Anterior cingulate cortex (tissue), 58 donors: ENCODE measurements around the gene RFX8.
A peak's percentile ranks its signal among the peaks of the same experiment; 100 is the strongest.
"Not testable (repeated sequence)": the region's sequence is repeated elsewhere in the genome, so short reads cannot be mapped to it uniquely, and the experiment has no call there.

Source experiments
- DNase-seq, 58 donors: peaks; one replicate each; lab custom pipeline; 2025; lab: John Stamatoyannopoulos, UW

The RFX8 gene

DNA sequence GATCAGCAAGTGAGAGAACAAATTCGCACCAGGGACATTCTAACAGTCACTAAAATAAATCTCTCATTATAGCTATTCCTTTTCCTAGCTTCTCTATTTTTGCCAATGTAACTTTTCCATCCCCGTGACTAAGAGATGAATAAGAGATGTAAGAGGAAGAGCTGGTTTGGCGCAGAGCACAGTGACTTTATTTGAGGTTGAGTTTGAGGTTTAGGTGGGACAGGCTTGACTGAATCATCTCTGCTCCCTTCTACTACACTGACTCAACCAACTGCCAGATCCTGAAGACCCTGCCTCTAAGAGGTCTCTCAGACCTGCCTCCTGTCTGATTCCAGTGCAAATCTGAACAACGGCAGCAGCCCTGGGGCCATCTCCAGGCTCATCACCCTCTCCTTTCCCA is 28.0 kb downstream of the RFX8 start:
- DNase-seq = no peak

DNA sequence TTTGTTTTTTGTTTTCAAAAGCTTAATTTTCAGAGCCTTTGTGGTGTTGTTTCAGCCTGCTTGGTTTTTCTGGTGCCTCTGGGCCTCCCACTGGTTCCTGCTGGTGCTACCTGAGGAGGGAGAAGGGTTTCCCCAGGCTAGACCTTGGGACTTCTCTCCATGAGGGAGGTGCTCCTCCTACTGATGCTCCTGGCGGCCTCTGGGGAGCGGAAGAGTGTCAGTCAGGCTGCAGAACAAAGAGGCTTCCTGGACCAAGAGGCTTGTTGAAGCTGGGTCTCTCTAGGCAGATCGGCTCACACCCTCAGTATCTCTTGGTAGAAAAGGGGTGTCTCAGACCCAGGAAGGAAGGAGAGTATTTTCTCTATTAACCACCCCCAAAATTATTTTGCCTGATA is 32.2 kb downstream of the RFX8 start:
- DNase-seq = no peak

DNA sequence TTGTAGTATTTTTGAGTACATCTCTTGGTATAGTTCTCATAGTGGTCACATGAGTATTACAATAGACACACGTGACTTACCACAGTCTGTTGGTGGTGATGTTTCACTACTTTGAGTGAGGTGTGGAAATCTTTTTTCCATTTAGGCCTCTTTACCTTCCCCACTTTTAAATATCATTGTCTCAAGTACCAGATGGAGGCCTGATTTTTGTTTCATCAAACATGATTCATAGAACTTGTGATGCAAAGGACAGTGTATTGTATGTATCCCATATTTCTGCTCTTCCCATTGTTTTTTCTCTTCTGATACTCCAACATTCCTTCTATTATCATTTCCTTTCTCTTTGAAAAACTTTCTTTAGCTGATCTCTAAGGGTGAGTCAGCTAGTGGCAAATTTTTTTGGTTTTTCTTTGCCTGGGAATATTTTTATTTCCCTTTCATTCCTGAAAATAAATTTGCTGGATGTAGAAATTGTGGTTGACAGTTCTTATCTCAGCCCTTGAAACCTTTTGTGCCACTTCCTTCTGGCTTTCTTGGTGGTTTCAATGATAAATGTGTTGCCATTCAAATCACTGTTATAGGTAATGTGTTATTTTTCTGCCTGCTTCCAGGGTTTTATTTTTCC is 32.8 kb downstream of the RFX8 start:
- DNase-seq = no peak

DNA sequence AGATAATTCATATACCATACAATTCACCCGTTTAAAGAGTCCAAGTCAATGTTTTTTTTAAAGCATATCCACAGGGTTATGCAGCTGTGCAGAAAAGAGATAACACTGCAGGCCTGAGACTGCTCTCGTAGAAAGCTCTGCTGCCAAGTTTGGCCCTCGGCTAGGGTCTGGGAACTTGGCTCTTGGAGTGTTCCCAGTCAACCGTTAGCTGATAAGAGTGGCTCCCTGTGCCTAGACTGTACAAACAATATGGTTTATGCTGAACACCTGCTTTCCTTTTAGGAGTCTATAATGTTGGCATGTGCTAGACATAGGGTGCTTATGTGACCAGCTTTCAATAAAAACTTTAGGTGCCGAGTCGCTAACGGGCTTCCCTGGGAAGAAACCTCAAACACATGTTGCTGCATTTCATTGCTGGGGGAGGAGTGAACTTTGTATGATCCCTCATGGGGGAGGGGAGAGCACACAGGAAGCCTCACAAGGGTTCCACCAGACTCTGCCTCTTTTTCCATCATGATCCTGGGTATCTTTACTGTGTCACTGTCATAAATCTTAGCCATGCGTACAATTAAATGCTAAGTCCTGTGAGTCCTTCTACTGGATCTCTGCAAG is 34.7 kb downstream of the RFX8 start:
- DNase-seq = no peak

- DNase-seq = no peak
Measured at GRCh38 chr2:101439716-101440115, 35.2 kb downstream of the RFX8 start.

- not testable (repeated sequence) for DNase-seq
Measured at GRCh38 chr2:101438555-101438954, 36.4 kb downstream of the RFX8 start.

- DNase-seq = peak in 1 of 58 donors; percentile 4
Measured at GRCh38 chr2:101435001-101435862, 39.7 kb downstream of the RFX8 start.

- no peak for DNase-seq
Measured at GRCh38 chr2:101433465-101433864, 41.4 kb downstream of the RFX8 start.

- DNase-seq = no peak
Measured at GRCh38 chr2:101432411-101433181, 42.3 kb downstream of the RFX8 start.

GRCh38 chr2:101431486-101431885 is 43.4 kb downstream of the RFX8 start:
- DNase-seq = no peak

GRCh38 chr2:101430156-101430555 is 44.8 kb downstream of the RFX8 start:
- no peak for DNase-seq

DNA sequence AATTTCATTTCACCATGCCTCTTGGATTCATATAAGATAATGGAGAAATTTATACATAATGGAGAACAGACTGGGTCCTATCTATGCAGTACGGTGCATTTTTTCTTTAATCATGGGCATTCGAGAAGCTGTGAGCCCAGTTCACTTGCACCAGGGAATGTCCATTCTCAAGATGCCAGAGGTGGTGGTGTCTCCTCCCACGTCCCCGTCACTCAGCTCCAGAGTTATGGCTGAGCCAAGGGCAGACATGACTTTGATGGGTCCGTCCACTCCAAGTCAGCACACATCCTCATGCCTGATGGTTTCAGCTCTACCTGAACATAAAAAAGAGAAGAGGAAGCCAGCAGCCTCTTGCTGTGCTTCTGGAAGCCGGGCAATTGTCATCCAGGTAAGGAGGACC is 45.5 kb downstream of the RFX8 start:
- no peak for DNase-seq

GRCh38 chr2:101428422-101429176 is 46.3 kb downstream of the RFX8 start:
- no peak for DNase-seq

- DNase-seq = no peak
Measured at GRCh38 chr2:101427743-101428142, 47.2 kb downstream of the RFX8 start.

DNA sequence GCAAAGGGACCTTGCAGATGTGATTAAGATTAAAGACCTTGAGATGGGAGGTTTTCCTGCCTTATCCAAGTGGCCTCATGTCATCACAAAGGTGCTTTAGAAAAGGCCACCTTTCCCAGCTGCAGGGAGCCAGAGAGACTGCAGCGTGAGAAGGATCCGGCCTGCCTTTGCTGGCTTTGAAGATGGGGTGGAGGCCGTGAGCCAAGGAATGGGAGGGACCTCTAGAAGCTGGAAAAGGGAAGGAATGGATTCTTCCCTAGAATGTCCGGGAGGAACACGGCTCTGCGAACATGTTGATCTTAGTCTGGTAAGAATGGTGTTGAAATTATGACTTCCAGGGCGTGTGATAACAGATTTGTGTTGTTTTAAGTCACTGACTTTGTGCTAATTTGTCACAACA is 47.7 kb downstream of the RFX8 start:
- no peak for DNase-seq

- DNase-seq = no peak
Measured at GRCh38 chr2:101426822-101427221, 48.1 kb downstream of the RFX8 start.

GRCh38 chr2:101420623-101421022 is 54.3 kb downstream of the RFX8 start:
- no peak for DNase-seq

GRCh38 chr2:101419096-101419663 is 55.7 kb downstream of the RFX8 start:
- DNase-seq = peak in 11 of 58 donors; percentile 4 to 44 (median 16)

GRCh38 chr2:101418460-101419095 is 56.3 kb downstream of the RFX8 start:
- no peak for DNase-seq
